ENCODE data around the gene OSCP1. TPM values are rescaled to one million over a fixed set of nuclear protein-coding genes. Genes with fewer than 3 reads are reported as not detected.
A peak's percentile ranks its signal among the peaks of the same experiment; 100 is the strongest.

The OSCP1 gene
- total RNA-seq, 1 experiment from 2014 or later = 5.7 TPM

GRCh38 chr1:36387141-36387949 lies 62.9 kb downstream of the OSCP1 start:
- peak overlapping the region; percentile 88 for H3K4me3 ChIP-seq (ENCODE audit: low read depth, low read length, poor library complexity, severe bottlenecking)
- no peaks in the 10 kb centered on the region for H3K27me3 ChIP-seq (replicated peaks; ENCODE audit: insufficient read depth, low read depth, low read length, poor library complexity)
- ChIA-PET CTCF (interaction anchor here (1.3 kb wide), 2 partner anchors 21 to 87 kb away, joined by 3 read pairs; no protein-coding TSS in a partner anchor), POLR2A (ENCODE audit: low non-redundant PET) (interaction anchor here (0.6 to 2.1 kb wide), 3 partner anchors 11 to 110 kb away, joined by 4 to 16 read pairs (median 4); partner anchors contain the start of genes LSM10 and OSCP1)
- no peaks in the 10 kb centered on the region for H3K9me3 ChIP-seq (ENCODE audit: low read depth, low read length, poor library complexity, severe bottlenecking)
- peak; percentile 81 for DNase-seq (ENCODE audit: low spot score)
- BruUV-seq (replicated peaks) = no TSS peak
- H3K36me3 ChIP-seq (ENCODE audit: insufficient read depth, low read length, poor library complexity, severe bottlenecking) = peaks cover 25% of the 10 kb centered on the region
- peak overlapping the region; percentile 100 for H3K27ac ChIP-seq (ENCODE audit: low read depth, low read length, poor library complexity, severe bottlenecking)
- intact Hi-C loops (cut with micrococcal nuclease; ENCODE audit: unreplicated experiment) = no loop called here
- TF ChIP-seq EZH2 (IDR thresholded peaks at IDR 0.05; ENCODE audit: borderline replicate concordance, low read depth, low read length, poor library complexity, severe bottlenecking) (no peak), CTCF (conservative IDR thresholded peaks at IDR 0.05; ENCODE audit: low read depth, low read length) (no peak)
- peaks cover 34% of the 10 kb centered on the region for H3K4me1 ChIP-seq (ENCODE audit: insufficient read depth, low read length, poor library complexity, severe bottlenecking)

- no peaks in the 10 kb centered on the region for H3K27me3 ChIP-seq (replicated peaks; ENCODE audit: insufficient read depth, low read depth, low read length, poor library complexity)
- intact Hi-C loops (cut with micrococcal nuclease; ENCODE audit: unreplicated experiment) = no loop called here
- no peaks in the 10 kb centered on the region for H3K9me3 ChIP-seq (ENCODE audit: low read depth, low read length, poor library complexity, severe bottlenecking)
- ChIA-PET POLR2A (ENCODE audit: low non-redundant PET) (interaction anchor here (0.6 to 2.1 kb wide), 7 partner anchors 11 to 111 kb away, joined by 3 to 16 read pairs (median 4); partner anchors contain the start of genes LSM10 and OSCP1), CTCF (interaction anchor here (1.3 kb wide), 2 partner anchors 20 to 86 kb away, joined by 3 read pairs; no protein-coding TSS in a partner anchor)
- H3K27ac ChIP-seq (ENCODE audit: low read depth, low read length, poor library complexity, severe bottlenecking) = peak overlapping the region; percentile 100
- TF ChIP-seq CTCF (conservative IDR thresholded peaks at IDR 0.05; ENCODE audit: low read depth, low read length) (no peak), EZH2 (IDR thresholded peaks at IDR 0.05; ENCODE audit: borderline replicate concordance, low read depth, low read length, poor library complexity, severe bottlenecking) (no peak)
- H3K36me3 ChIP-seq (ENCODE audit: insufficient read depth, low read length, poor library complexity, severe bottlenecking) = peaks cover 17% of the 10 kb centered on the region
- BruUV-seq (replicated peaks) = TSS peak; percentile 78
- DNase-seq (ENCODE audit: low spot score) = peak; percentile 99
- H3K4me1 ChIP-seq (ENCODE audit: insufficient read depth, low read length, poor library complexity, severe bottlenecking) = peaks cover 34% of the 10 kb centered on the region
- peak overlapping the region; percentile 88 for H3K4me3 ChIP-seq (ENCODE audit: low read depth, low read length, poor library complexity, severe bottlenecking)
Measured at GRCh38 chr1:36386265-36387140, 63.7 kb downstream of the OSCP1 start.
